WERI-Rb-1 (cell line): ENCODE data around the gene STAT4.

ENCODE experiments used
- DNase-seq: peaks from one replicate; pipeline ENCODE4 v3.0.0-alpha.2; 2020
- H3K27ac ChIP-seq: fragments of 250-450 bp; sonication (Bioruptor Pico); 2 replicates; pipeline ENCODE4 v1.5.1; 2020; ENCODE audit warnings: mild to moderate bottlenecking, moderate library complexity
- H3K27me3 ChIP-seq: fragments of 250-450 bp; sonication (Bioruptor Pico); 2 replicates; pipeline ENCODE4 v1.5.1; 2021; ENCODE audit warnings: mild to moderate bottlenecking, low read depth, moderate library complexity; ENCODE audit not compliant: insufficient read depth, severe bottlenecking
- H3K36me3 ChIP-seq: fragments of 250-450 bp; sonication (Bioruptor Pico); 2 replicates; pipeline ENCODE4 v1.5.1; 2020; ENCODE audit warnings: mild to moderate bottlenecking, moderate library complexity
- H3K4me3 ChIP-seq: 2 replicates; pipeline ENCODE4 v1.5.1; 2011; ENCODE audit warnings: low read depth, mild to moderate bottlenecking, control low read depth, low read length
- H3K9me3 ChIP-seq: fragments of 250-450 bp; sonication (Bioruptor Pico); 2 replicates; pipeline ENCODE4 v1.5.1; 2021; ENCODE audit warnings: mild to moderate bottlenecking, moderate library complexity; ENCODE audit not compliant: severe bottlenecking
- TF ChIP-seq, protein P1 (sequence below): IDR thresholded peaks from 2 replicates; pipeline ENCODE4 v1.5.1; 2011; ENCODE audit warnings: low read depth, mild to moderate bottlenecking, control low read depth, inconsistent platforms, low read length

Gene STAT4

DNA sequence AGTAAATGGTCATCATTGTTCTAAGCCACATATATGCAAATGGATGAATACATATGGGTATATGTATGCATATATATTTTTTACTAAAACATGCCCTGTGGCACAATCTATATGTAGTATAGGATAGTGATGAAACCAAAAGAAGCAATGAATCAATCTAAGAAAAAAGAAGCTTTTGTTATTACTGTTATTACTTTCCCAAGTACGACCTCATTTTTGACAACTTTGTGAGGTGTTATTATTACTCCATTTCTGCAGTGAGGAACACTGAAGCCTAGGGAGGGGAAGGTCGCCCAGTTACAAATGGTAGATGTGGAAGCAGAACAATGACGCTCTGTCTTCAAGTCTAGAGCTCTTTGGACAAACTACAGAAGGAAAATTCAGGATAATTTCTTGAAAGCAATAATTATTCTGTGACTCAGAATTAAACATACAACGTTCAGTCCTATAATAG, 38.3 kb downstream of the STAT4 start:
- DNase-seq = no peak
- Histone ChIP-seq H3K27me3 (no peaks in the 10 kb centered on the region), H3K27ac (no peak overlapping the region), H3K4me3 (no peak overlapping the region), H3K36me3 (no peaks in the 10 kb centered on the region), H3K9me3 (no peaks in the 10 kb centered on the region)
- TF ChIP-seq, protein P1, sequence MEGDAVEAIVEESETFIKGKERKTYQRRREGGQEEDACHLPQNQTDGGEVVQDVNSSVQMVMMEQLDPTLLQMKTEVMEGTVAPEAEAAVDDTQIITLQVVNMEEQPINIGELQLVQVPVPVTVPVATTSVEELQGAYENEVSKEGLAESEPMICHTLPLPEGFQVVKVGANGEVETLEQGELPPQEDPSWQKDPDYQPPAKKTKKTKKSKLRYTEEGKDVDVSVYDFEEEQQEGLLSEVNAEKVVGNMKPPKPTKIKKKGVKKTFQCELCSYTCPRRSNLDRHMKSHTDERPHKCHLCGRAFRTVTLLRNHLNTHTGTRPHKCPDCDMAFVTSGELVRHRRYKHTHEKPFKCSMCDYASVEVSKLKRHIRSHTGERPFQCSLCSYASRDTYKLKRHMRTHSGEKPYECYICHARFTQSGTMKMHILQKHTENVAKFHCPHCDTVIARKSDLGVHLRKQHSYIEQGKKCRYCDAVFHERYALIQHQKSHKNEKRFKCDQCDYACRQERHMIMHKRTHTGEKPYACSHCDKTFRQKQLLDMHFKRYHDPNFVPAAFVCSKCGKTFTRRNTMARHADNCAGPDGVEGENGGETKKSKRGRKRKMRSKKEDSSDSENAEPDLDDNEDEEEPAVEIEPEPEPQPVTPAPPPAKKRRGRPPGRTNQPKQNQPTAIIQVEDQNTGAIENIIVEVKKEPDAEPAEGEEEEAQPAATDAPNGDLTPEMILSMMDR = no peak

DNA sequence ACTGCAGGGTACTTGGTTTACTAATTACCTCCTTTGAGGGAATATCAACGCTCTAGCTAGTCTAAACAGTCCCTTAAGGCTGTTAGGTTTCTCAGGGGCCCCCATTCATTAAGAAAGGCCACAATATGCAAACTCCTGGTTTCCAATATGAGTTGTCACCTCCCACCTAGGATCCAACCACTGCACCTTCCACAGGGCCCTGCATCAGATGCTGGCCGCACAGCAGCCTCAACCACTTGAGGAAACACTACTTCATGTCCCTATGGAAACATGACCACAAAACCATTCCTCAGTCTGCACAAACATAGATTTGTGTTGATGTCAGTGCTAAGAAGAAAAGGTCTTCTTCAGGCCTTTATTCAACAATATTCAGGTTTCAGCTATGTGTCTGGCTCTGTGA, 40.9 kb downstream of the STAT4 start:
- Histone ChIP-seq H3K27me3 (no peaks in the 10 kb centered on the region), H3K36me3 (no peaks in the 10 kb centered on the region), H3K27ac (no peak overlapping the region), H3K4me3 (no peak overlapping the region), H3K9me3 (no peaks in the 10 kb centered on the region)
- TF ChIP-seq, protein P1 = no peak
- DNase-seq = no peak

DNA sequence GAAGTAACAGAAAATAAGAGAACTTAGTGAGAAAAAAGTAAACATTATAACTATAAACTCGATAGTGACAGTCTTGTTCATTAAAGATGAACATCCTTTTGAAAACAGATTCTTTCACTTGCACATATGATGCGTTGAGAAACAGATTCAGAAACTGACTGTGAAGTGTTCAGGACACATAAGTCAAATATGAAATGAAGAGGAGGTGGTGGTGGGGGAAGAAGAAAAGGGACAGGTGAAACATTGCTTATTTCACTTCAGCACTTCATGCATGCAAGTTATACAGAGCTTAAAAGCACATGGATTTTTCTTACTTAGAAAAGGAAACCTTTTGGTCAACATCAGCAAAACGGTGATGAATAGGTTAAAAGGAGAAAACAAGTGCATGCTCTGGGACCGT, 42.5 kb downstream of the STAT4 start:
- TF ChIP-seq, protein P1 = no peak
- no peaks in the 10 kb centered on the region for H3K36me3 ChIP-seq
- DNase-seq = no peak
- no peak overlapping the region for H3K27ac ChIP-seq
- no peaks in the 10 kb centered on the region for H3K27me3 ChIP-seq
- H3K9me3 ChIP-seq = no peaks in the 10 kb centered on the region
- H3K4me3 ChIP-seq = no peak overlapping the region

DNA sequence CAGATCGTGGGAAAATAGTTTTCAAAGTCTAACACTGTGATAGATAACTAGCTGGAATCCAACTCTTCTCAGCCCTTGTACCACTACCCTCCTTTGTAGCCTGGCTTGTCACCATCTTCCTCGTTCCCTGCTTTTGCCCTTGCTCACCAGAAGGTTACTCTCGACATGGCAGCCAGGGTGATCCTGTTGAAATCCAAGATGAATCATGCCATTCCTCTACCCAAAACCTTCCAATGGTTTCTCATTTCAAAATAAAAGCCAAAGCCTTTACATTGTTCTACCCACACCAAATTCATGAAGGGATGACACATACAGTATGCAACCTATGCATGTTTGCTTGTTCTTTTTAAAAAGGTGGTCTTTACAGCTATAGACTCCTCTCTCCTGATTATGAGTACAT, 45.7 kb downstream of the STAT4 start:
- Histone ChIP-seq H3K27me3 (no peaks in the 10 kb centered on the region), H3K9me3 (no peaks in the 10 kb centered on the region), H3K4me3 (no peak overlapping the region), H3K27ac (no peak overlapping the region), H3K36me3 (no peaks in the 10 kb centered on the region)
- TF ChIP-seq, protein P1 = no peak
- no peak for DNase-seq

DNA sequence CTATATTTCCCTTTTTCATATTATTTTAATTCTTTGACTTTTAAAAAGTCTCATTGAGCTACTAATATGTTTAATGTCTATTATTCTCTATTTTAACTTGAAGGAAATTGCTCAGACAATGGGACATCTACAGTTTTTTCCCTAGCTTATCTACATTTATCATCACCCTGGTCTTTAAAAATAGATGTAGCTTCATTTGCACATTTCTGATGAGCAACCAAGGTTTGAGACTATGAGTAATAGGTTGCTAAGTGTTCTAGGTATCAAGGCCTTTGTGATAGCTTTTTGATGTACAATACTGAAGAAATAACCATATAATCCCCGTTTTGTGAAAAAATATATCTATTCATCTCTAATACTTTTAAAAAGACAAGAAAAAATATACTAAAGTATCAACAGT, 47.0 kb downstream of the STAT4 start:
- no peaks in the 10 kb centered on the region for H3K36me3 ChIP-seq
- no peak for DNase-seq
- TF ChIP-seq, protein P1 = no peak
- no peak overlapping the region for H3K27ac ChIP-seq
- no peaks in the 10 kb centered on the region for H3K9me3 ChIP-seq
- no peak overlapping the region for H3K4me3 ChIP-seq
- H3K27me3 ChIP-seq = no peaks in the 10 kb centered on the region

DNA sequence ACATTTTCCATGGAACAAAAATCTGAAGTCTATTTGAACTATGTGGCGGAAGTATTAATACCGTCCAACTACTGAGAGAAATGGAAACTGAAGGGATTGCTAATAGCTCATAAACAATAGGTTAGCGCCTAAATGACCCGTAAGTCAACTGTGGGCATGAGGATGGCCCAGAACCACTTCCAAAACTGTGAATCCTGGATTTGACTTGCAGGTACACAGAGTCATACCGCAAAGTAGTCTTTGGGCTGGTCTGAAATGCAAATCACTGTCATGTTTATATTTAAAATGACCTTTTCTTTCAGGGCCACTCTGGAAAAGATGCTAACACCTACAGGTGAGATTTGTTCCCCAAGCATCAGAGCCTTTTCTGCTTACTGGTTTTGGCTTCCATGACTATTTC, 50.6 kb downstream of the STAT4 start:
- Histone ChIP-seq H3K36me3 (no peaks in the 10 kb centered on the region), H3K27ac (no peak overlapping the region), H3K4me3 (no peak overlapping the region), H3K9me3 (peaks cover 3% of the 10 kb centered on the region), H3K27me3 (no peaks in the 10 kb centered on the region)
- DNase-seq = no peak
- TF ChIP-seq, protein P1 = no peak
